DOHH2 (cell line): ENCODE data around the gene ZDHHC19.

Experiments used
- H3F3A ChIP-seq: fragments of 200-600 bp; sonication (generic), shearing (Covaris generic); 2 replicates; pipeline ENCODE4 v1.6.0; 2016; ENCODE audit warnings: antibody characterized with exemption, mild to moderate bottlenecking; ENCODE audit not compliant: control insufficient read depth, insufficient read depth
- H3K27ac ChIP-seq: fragments of 200-600 bp; sonication (generic); 2 replicates; pipeline ENCODE4 v1.5.1; 2014; ENCODE audit warnings: low read depth, mild to moderate bottlenecking, low read length, moderate library complexity
- H3K27me3 ChIP-seq: fragments of 200-600 bp; sonication (generic); 2 replicates; pipeline ENCODE4 v1.6.1; 2014; ENCODE audit warnings: mild to moderate bottlenecking, low read length, mixed read lengths; ENCODE audit not compliant: control insufficient read depth
- H3K36me3 ChIP-seq: fragments of 200-600 bp; sonication (generic); 2 replicates; pipeline ENCODE4 v1.6.1; 2014; ENCODE audit warnings: mild to moderate bottlenecking, low read length, moderate library complexity, mixed read lengths; ENCODE audit not compliant: control insufficient read depth
- H3K4me1 ChIP-seq: fragments of 200-600 bp; sonication (generic); 2 replicates; pipeline ENCODE4 v1.6.1; 2014; ENCODE audit warnings: mild to moderate bottlenecking, low read length, mixed read lengths; ENCODE audit not compliant: control insufficient read depth
- H3K4me2 ChIP-seq: fragments of 200-600 bp; sonication (generic); 2 replicates; pipeline ENCODE4 v1.6.0; 2014; ENCODE audit warnings: mild to moderate bottlenecking, low read length, moderate library complexity
- H3K4me3 ChIP-seq: fragments of 200-600 bp; sonication (generic); 2 replicates; pipeline ENCODE4 v1.5.1; 2014; ENCODE audit warnings: mild to moderate bottlenecking, low read length, mixed read lengths
- H3K79me2 ChIP-seq: fragments of 200-600 bp; sonication (generic); 2 replicates; pipeline ENCODE4 v1.6.1; 2014; ENCODE audit warnings: mild to moderate bottlenecking, low read length, mixed read lengths; ENCODE audit not compliant: control insufficient read depth
- H3K9me2 ChIP-seq: fragments of 200-600 bp; sonication (generic); replicated peaks from 2 replicates; pipeline ENCODE4 v1.6.1; 2014; ENCODE audit warnings: mild to moderate bottlenecking, low read length, mixed read lengths; ENCODE audit not compliant: control insufficient read depth
- H3K9me3 ChIP-seq: fragments of 200-600 bp; sonication (generic); 2 replicates; pipeline ENCODE4 v1.6.1; 2014; ENCODE audit warnings: antibody characterized with exemption, low read length, mixed read lengths; ENCODE audit not compliant: control insufficient read depth, insufficient read depth
- H4K20me1 ChIP-seq: fragments of 200-600 bp; sonication (generic); 2 replicates; pipeline ENCODE4 v1.6.0; 2014; ENCODE audit warnings: low read depth, mild to moderate bottlenecking, antibody characterized with exemption, low read length, moderate library complexity; ENCODE audit not compliant: control insufficient read depth, insufficient read depth
- EZH2phosphoT487 ChIP-seq: fragments of 200-600 bp; sonication (generic); IDR thresholded peaks from 2 replicates; pipeline ENCODE4 v1.6.1; 2017; ENCODE audit warnings: borderline replicate concordance, mild to moderate bottlenecking, antibody characterized with exemption, low read length, moderate library complexity, mixed read lengths
- TF ChIP-seq, protein P1 (sequence below): fragments of 200-600 bp; sonication (generic); IDR thresholded peaks from one replicate; pipeline ENCODE4 v1.5.1; 2014; ENCODE audit warnings: antibody characterized with exemption, mild to moderate bottlenecking, low read depth, low read length; ENCODE audit not compliant: poor library complexity, severe bottlenecking

The ZDHHC19 gene

DNA sequence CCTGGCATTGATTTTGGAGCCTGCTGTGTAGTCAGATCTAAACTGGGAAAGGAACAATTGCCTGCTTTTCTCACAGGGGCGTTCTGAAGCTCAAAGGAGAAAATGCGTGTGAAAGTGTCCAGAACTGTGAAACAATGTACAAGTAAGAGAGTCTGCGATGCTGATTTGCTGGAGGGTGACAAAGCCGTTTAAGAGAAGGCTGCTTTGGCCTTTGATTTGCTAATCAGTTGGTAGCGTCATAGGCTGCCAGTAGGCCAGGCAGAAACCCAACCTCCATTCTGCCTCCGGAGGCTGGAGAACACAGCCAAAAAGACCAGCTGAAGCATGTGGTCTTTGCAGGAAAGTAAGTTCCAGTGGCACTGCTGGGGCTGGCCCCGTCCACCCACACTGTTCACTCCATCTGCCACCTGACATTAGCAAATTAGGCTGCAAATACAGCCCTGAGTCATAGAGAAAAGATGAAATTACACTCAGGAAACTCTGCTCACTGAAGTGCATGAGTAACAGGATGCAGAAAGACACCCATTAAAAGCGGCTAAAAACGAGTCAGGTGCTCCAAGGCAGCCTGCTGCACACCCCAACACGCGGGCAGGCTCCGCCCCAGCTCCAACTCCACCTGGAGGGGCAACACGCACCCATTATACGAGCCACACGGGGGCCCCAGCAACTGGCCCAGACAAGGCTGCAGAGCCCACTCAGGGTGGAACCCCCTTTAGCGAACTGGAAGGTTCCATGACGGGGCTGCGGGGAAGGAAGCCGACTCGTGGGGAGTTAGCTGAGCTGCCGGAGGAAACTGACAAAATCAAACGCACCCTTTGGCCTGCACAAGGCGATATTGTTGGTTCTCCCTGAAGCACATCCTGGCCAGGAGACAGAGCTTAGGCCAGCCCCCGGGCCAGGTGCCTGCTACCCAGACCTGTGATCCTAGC, 31.6 kb downstream of the ZDHHC19 start:
- Histone ChIP-seq H3K9me2 (no peaks in the 10 kb centered on the region), H3K9me3 (no peaks in the 10 kb centered on the region), H3K79me2 (no peaks in the 10 kb centered on the region), H3K27me3 (no peaks in the 10 kb centered on the region), H3K4me2 (peak overlapping the region; percentile 93), H3K4me1 (peaks cover 18% of the 10 kb centered on the region), H3K4me3 (peak overlapping the region; percentile 69), H3K27ac (peak overlapping the region; percentile 72), H3F3A (peaks cover 6% of the 10 kb centered on the region; the same call in 1 of the 2 replicates), H4K20me1 (no peaks in the 10 kb centered on the region), H3K36me3 (no peaks in the 10 kb centered on the region)
- TF ChIP-seq, protein P1, sequence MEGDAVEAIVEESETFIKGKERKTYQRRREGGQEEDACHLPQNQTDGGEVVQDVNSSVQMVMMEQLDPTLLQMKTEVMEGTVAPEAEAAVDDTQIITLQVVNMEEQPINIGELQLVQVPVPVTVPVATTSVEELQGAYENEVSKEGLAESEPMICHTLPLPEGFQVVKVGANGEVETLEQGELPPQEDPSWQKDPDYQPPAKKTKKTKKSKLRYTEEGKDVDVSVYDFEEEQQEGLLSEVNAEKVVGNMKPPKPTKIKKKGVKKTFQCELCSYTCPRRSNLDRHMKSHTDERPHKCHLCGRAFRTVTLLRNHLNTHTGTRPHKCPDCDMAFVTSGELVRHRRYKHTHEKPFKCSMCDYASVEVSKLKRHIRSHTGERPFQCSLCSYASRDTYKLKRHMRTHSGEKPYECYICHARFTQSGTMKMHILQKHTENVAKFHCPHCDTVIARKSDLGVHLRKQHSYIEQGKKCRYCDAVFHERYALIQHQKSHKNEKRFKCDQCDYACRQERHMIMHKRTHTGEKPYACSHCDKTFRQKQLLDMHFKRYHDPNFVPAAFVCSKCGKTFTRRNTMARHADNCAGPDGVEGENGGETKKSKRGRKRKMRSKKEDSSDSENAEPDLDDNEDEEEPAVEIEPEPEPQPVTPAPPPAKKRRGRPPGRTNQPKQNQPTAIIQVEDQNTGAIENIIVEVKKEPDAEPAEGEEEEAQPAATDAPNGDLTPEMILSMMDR: peak; percentile 46
- no peak for TF ChIP-seq EZH2phosphoT487

- H3K79me2 ChIP-seq: no peaks in the 10 kb centered on the region
- H3K27me3 ChIP-seq: no peaks in the 10 kb centered on the region
- no peak for TF ChIP-seq EZH2phosphoT487
- TF ChIP-seq, protein P1: no peak
- H3K4me3 ChIP-seq: peak overlapping the region; percentile 69
- peaks cover 18% of the 10 kb centered on the region for H3K4me1 ChIP-seq
- H3K9me2 ChIP-seq: no peaks in the 10 kb centered on the region
- peaks cover 6% of the 10 kb centered on the region; the same call in 1 of the 2 replicates for H3F3A ChIP-seq
- H3K36me3 ChIP-seq: no peaks in the 10 kb centered on the region
- no peaks in the 10 kb centered on the region for H3K9me3 ChIP-seq
- H3K4me2 ChIP-seq: peak overlapping the region; percentile 93
- H3K27ac ChIP-seq: peak overlapping the region; percentile 72
- no peaks in the 10 kb centered on the region for H4K20me1 ChIP-seq
Measured at GRCh38 chr3:196178993-196179379, 32.2 kb downstream of the ZDHHC19 start.

GRCh38 chr3:196177967-196178366, 33.2 kb downstream of the ZDHHC19 start:
- H3K9me3 ChIP-seq: no peaks in the 10 kb centered on the region
- peaks cover 18% of the 10 kb centered on the region for H3K4me1 ChIP-seq
- no peaks in the 10 kb centered on the region for H3K9me2 ChIP-seq
- no peaks in the 10 kb centered on the region for H4K20me1 ChIP-seq
- H3K36me3 ChIP-seq: no peaks in the 10 kb centered on the region
- no peaks in the 10 kb centered on the region for H3K27me3 ChIP-seq
- peaks cover 6% of the 10 kb centered on the region; the same call in 1 of the 2 replicates for H3F3A ChIP-seq
- TF ChIP-seq, protein P1: no peak
- TF ChIP-seq EZH2phosphoT487: no peak
- H3K79me2 ChIP-seq: no peaks in the 10 kb centered on the region
- no peak overlapping the region for H3K4me3 ChIP-seq
- no peak overlapping the region for H3K4me2 ChIP-seq
- no peak overlapping the region for H3K27ac ChIP-seq
